Testis (tissue), 3 donors: ENCODE results near the gene ANAPC13. TPM values are rescaled to one million over a fixed set of nuclear protein-coding genes. Genes with fewer than 3 reads are reported as not detected.
A peak's percentile ranks its signal among the peaks of the same experiment; 100 is the strongest.

Experiments
- DNase-seq: peaks from one replicate; pipeline ENCODE4 v3.0.0-alpha.2; 2019
- H3K27ac ChIP-seq, 2 donors: fragments of 200-600 bp; sonication (generic); one replicate each; pipeline ENCODE4 v1.5.1; 2019
- H3K27me3 ChIP-seq: fragments of 200-600 bp; sonication (generic); one replicate; pipeline ENCODE4 v1.5.1; 2019
- H3K36me3 ChIP-seq: fragments of 200-600 bp; sonication (generic); one replicate; pipeline ENCODE4 v1.5.1; 2017; ENCODE audit warnings: low read depth; ENCODE audit errors: missing control alignments
- H3K4me1 ChIP-seq: fragments of 200-600 bp; sonication (generic); one replicate; pipeline ENCODE4 v1.5.1; 2019
- H3K4me3 ChIP-seq, 2 donors: fragments of 200-600 bp; sonication (generic); one replicate each; pipeline ENCODE4 v1.5.1; 2017 to 2019
- H3K9me3 ChIP-seq: fragments of 200-600 bp; sonication (generic); one replicate; pipeline ENCODE4 v1.5.1; 2017
- POLR2A ChIP-seq: fragments of 450-650 bp; IDR thresholded peaks from one replicate; pipeline ENCODE4 v1.6.1; 2017; ENCODE audit warnings: antibody characterized with exemption, mild to moderate bottlenecking, moderate library complexity
- WGBS, 2 donors: methylation state at CpG; one replicate each; pipeline ENCODE4 v1.1.5; 2018; 5-methylcytosine and 5-hydroxymethylcytosine counted together
- intact Hi-C: fragments of 100-400 bp; cut with DNase I; formaldehyde crosslinking; loops from one replicate; pipeline ENCODE4 v1.15.1; 2023; ENCODE audit warnings: low total_unique reads
- polyA plus RNA-seq: library from polyadenylated mRNA; stranded (reverse); fragments of 350-450 nt; fragmentation: Illumina TruSeq; extraction: RNeasy Lipid Tissue Mini Kit (QIAGEN cat#74804); gene quantifications from one replicate; pipeline ENCODE4 v1.2.3, GENCODE V29; 2014; ENCODE audit warnings: low read depth, low replicate concordance; ENCODE audit not compliant: insufficient read depth
- total RNA-seq, 2 donors: library from RNA; depleted of rRNA; stranded (reverse); fragments of >200 nt; gene quantifications; one replicate each; pipeline ENCODE4 v1.2.3, GENCODE V29; 2016
- TF ChIP-seq, protein P1 (sequence below), 3 experiments: fragments of 450-650 bp in 2 of 3; fragments of 200-600 bp in 1 of 3; sonication (generic) in 1 of 3; IDR thresholded peaks; one replicate each; pipeline ENCODE4 v1.5.1; 2016 to 2019; ENCODE audit warnings: antibody characterized with exemption in 3 of 3, mild to moderate bottlenecking in 2 of 3, moderate library complexity in 1 of 3

ANAPC13 gene
- total and polyA plus RNA-seq, 3 donors from 2014 or later: 47.8 to 65.6 (median 50.5) TPM

DNA sequence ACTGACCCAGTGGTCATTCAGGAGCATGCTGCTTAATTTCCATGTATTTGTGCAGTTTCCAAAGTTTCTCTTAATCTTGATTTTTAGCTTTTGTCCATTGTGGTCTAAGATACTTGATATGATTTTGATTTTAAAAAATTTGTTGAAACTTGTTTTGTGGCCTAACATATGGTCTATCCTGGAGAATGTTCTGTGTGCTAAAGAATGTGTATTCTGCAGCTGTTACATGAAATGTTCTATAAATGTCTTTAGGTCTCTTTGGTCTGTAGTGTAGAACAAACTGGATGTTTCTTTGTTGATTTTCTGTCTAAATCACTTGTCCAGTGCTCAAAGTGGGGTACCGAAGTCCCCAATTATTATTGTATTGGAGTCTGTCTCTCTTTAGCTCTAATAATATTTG lies 17.5 kb upstream of the ANAPC13 start:
- 88 to 97% methylated on average over 1 of the region's 1 CpG for WGBS, 2 donors
- intact Hi-C loops: no loop called here
- no peak for TF ChIP-seq POLR2A
- TF ChIP-seq, protein P1, sequence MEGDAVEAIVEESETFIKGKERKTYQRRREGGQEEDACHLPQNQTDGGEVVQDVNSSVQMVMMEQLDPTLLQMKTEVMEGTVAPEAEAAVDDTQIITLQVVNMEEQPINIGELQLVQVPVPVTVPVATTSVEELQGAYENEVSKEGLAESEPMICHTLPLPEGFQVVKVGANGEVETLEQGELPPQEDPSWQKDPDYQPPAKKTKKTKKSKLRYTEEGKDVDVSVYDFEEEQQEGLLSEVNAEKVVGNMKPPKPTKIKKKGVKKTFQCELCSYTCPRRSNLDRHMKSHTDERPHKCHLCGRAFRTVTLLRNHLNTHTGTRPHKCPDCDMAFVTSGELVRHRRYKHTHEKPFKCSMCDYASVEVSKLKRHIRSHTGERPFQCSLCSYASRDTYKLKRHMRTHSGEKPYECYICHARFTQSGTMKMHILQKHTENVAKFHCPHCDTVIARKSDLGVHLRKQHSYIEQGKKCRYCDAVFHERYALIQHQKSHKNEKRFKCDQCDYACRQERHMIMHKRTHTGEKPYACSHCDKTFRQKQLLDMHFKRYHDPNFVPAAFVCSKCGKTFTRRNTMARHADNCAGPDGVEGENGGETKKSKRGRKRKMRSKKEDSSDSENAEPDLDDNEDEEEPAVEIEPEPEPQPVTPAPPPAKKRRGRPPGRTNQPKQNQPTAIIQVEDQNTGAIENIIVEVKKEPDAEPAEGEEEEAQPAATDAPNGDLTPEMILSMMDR (IDR thresholded peaks at IDR 0.05): no peak
- Histone ChIP-seq H3K4me1 (no peaks in the 10 kb centered on the region), H3K4me3 (no peak overlapping the region), H3K27me3 (no peaks in the 10 kb centered on the region), H3K36me3 (no peaks in the 10 kb centered on the region), H3K27ac (no peak overlapping the region), H3K9me3 (no peaks in the 10 kb centered on the region)
- no peak for DNase-seq

DNA sequence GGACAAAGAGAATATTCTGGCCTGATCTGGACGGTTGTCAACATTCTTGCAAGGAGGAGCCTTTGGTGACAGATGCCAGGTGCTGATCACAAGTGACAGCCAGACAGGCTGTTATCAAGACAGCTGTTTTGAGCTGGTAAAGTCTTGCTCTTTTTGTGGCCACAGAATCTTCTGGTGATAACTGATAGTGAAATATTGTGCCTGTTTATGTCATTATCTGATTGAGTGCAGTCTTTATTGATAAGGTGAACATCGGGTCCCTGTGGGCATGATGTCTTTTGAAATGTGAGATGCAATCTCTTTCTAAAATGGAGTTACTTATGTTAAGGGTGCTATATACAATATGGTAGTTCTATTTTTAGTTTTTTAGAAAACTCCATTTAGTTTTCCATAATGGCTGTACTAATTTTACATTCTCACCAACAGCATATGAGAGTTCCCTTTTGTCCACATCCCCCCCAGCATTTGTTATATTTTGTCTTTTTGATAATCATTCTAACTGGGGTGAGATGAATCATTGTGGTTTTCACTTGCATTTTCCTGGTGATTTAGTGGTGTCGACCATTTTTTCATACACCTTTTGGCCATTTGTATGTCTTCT lies 10.8 kb upstream of the ANAPC13 start:
- 69 to 73% methylated on average over 3 of the region's 3 CpGs for whole genome bisulfite sequencing, 2 donors
- H3K4me1 ChIP-seq: no peaks in the 10 kb centered on the region
- peaks cover 3% of the 10 kb centered on the region for H3K36me3 ChIP-seq
- no peaks in the 10 kb centered on the region for H3K27me3 ChIP-seq
- no peak for DNase-seq
- H3K27ac ChIP-seq: no peak overlapping the region
- no peaks in the 10 kb centered on the region for H3K9me3 ChIP-seq
- no peak overlapping the region for H3K4me3 ChIP-seq
- intact Hi-C loops: no loop called here
- TF ChIP-seq POLR2A: no peak
- TF ChIP-seq, protein P1 (IDR thresholded peaks at IDR 0.05): no peak

DNA sequence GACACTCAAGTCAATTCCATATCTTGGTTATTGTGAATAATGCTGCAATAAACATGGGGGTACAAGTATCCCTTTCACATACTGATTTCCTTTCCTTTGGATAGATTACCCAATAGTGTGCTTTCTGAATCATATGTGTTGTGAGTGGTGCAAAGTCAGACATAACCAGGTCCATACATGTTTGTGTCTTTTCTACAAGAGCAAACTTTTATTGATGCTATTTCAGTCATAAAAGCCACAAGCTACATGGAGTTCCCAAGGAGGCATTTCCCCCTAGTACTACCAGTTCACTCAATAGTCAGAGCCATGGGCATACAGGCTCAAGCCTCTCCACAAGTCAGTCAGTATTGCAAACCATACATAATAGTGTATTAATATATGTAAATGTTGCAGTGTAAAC lies 10.2 kb upstream of the ANAPC13 start:
- TF ChIP-seq, protein P1 (IDR thresholded peaks at IDR 0.05): no peak
- TF ChIP-seq POLR2A: no peak

DNA sequence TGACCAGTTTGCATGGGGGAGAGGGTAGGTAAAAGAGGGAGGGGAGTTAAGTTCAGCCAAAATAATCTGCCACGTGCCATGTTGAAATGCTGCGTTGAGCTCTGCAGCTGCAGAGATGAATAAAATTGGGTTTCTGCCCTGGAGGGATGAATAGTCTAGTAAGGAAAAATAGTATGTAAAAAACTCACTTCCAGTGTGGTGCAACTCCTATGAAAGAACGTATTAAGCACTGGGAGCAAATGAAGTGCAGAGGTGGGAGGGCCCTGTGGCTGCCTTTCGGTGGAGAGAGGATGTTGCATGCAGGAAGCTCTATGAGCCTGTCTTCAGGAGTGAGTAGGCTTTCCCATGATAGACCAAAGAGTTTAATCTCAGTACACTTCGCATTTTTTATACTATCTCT lies 8.7 kb upstream of the ANAPC13 start:
- Histone ChIP-seq H3K4me3 (no peak overlapping the region), H3K27ac (no peak overlapping the region), H3K36me3 (peaks cover 3% of the 10 kb centered on the region), H3K27me3 (no peaks in the 10 kb centered on the region), H3K9me3 (no peaks in the 10 kb centered on the region), H3K4me1 (no peaks in the 10 kb centered on the region)
- WGBS, 2 donors: 78 to 85% methylated on average over 5 of the region's 5 CpGs
- TF ChIP-seq POLR2A: no peak
- TF ChIP-seq, protein P1 (IDR thresholded peaks at IDR 0.05): no peak
- DNase-seq: no peak
- intact Hi-C loops: no loop called here

More for the DNA sequence above, 10.2 kb upstream of the ANAPC13 start:
- Histone ChIP-seq H3K36me3 (peaks cover 3% of the 10 kb centered on the region), H3K4me1 (no peaks in the 10 kb centered on the region), H3K9me3 (no peaks in the 10 kb centered on the region), H3K27me3 (no peaks in the 10 kb centered on the region), H3K4me3 (no peak overlapping the region), H3K27ac (no peak overlapping the region)
- no peak for DNase-seq
- intact Hi-C loops: no loop called here

DNA sequence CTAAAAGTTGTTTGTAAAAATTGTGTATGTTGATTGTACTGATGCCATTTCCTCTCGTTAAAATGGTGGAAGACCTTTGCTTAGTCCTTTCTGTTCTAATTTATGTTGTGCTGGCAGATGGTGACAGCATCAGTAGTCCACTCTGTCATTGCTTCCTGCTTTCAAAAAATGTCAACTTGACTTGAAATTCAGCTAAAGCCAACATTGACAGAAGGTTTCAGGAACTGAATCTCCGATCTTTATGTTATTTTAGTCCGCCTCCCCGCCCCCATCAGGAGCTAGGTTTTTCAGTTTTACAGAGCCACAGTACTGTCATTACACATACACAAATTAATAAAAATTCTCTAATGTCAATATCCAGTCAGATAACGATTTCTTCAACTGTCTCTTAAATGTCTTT lies 1.6 kb upstream of the ANAPC13 start:
- DNase-seq: no peak
- intact Hi-C loops: no loop called here
- peaks cover 28% of the 10 kb centered on the region for H3K4me1 ChIP-seq

More for the DNA sequence above, 1.6 kb upstream of the ANAPC13 start:
- Histone ChIP-seq H3K9me3 (no peaks in the 10 kb centered on the region), H3K27me3 (no peaks in the 10 kb centered on the region), H3K27ac (peak overlapping the region in 1 of 2 donors; percentile 94), H3K4me3 (peak overlapping the region in 1 of 2 donors; percentile 87), H3K36me3 (no peaks in the 10 kb centered on the region)
- 45 to 49% methylated on average over 5 of the region's 5 CpGs for whole genome bisulfite sequencing, 2 donors
- TF ChIP-seq POLR2A: no peak
- TF ChIP-seq, protein P1 (IDR thresholded peaks at IDR 0.05): no peak
